Keratinocyte (primary cell): ENCODE measurements around the gene FAM120A. TPM values are rescaled to one million over a fixed set of nuclear protein-coding genes. Genes with fewer than 3 reads are reported as not detected.

Experiments
- DNase-seq: peaks from one replicate; pipeline ENCODE4 v3.0.0-alpha.2; 2011; ENCODE audit warnings: low read depth, missing footprints, low spot score
- FAIRE-seq: peaks from 2 replicates; lab custom pipeline; 2011; peaks lifted over from hg19 to GRCh38; lab: Jason Lieb, UNC
- H2AFZ ChIP-seq: 2 replicates; pipeline ENCODE4 v1.6.0; 2012; ENCODE audit warnings: low read length, control low read depth, inconsistent platforms; ENCODE audit not compliant: control insufficient read depth
- H3K27ac ChIP-seq: 2 replicates; pipeline ENCODE4 v1.5.1; 2011; ENCODE audit warnings: low read length; ENCODE audit not compliant: control insufficient read depth, insufficient read depth
- H3K27me3 ChIP-seq: 3 replicates; pipeline ENCODE4 v1.6.0; 2011; ENCODE audit warnings: low read length; ENCODE audit not compliant: control insufficient read depth, insufficient read depth; ENCODE audit errors: extremely low read depth
- H3K36me3 ChIP-seq, 2 experiments: 2 replicates in 1 of 2; 3 replicates in 1 of 2; pipeline ENCODE4 v1.5.1; 2011; ENCODE audit warnings: low read length in 2 of 2, mild to moderate bottlenecking in 1 of 2; ENCODE audit not compliant: control insufficient read depth in 2 of 2, insufficient read depth in 2 of 2; ENCODE audit errors: extremely low read depth in 1 of 2
- H3K4me1 ChIP-seq: 3 replicates; pipeline ENCODE4 v1.5.1; 2011; ENCODE audit warnings: low read length; ENCODE audit not compliant: control insufficient read depth, insufficient read depth; ENCODE audit errors: extremely low read depth
- H3K4me2 ChIP-seq: 3 replicates; pipeline ENCODE4 v1.6.0; 2011; ENCODE audit warnings: low read depth, low read length; ENCODE audit not compliant: control insufficient read depth, insufficient read depth; ENCODE audit errors: extremely low read depth
- H3K4me3 ChIP-seq, 3 experiments: fragments of 200-600 bp in 1 of 3; sonication (generic) in 1 of 3; 2 replicates in 2 of 3; 3 replicates in 1 of 3; pipeline ENCODE4 v1.5.1; 2011 to 2016; ENCODE audit warnings: low read length in 3 of 3, mild to moderate bottlenecking in 3 of 3, control low read depth in 2 of 3, inconsistent platforms in 1 of 3, low read depth in 1 of 3, mixed read lengths in 1 of 3, mixed run types in 1 of 3, moderate library complexity in 1 of 3; ENCODE audit not compliant: control insufficient read depth in 2 of 3, insufficient read depth in 2 of 3; ENCODE audit errors: extremely low read depth in 1 of 3
- H3K79me2 ChIP-seq: 2 replicates; pipeline ENCODE4 v1.6.0; 2012; ENCODE audit warnings: low read length; ENCODE audit not compliant: control insufficient read depth, insufficient read depth
- H3K9ac ChIP-seq: 3 replicates; pipeline ENCODE4 v1.6.0; 2011; ENCODE audit warnings: low read length; ENCODE audit not compliant: control insufficient read depth, insufficient read depth; ENCODE audit errors: extremely low read depth
- H3K9me1 ChIP-seq: 3 replicates; pipeline ENCODE4 v1.6.0; 2011; ENCODE audit warnings: low read length; ENCODE audit not compliant: control insufficient read depth, insufficient read depth; ENCODE audit errors: extremely low read depth
- H3K9me3 ChIP-seq: 2 replicates; pipeline ENCODE4 v1.5.1; 2012; ENCODE audit warnings: low read depth, low read length; ENCODE audit not compliant: control insufficient read depth
- H4K20me1 ChIP-seq: 3 replicates; pipeline ENCODE4 v1.6.0; 2011; ENCODE audit warnings: low read length; ENCODE audit not compliant: control insufficient read depth, insufficient read depth; ENCODE audit errors: extremely low read depth
- CTCF ChIP-seq, 3 experiments: IDR thresholded peaks in 1 of 3; conservative IDR thresholded peaks in 1 of 3; optimal IDR thresholded peaks in 1 of 3; 2 replicates in 2 of 3; 3 replicates in 1 of 3; pipeline versions ENCODE3 to v1.5.1; 2011; ENCODE audit warnings: low read length in 3 of 3, mild to moderate bottlenecking in 3 of 3, moderate library complexity in 2 of 3, control low read depth in 1 of 3, inconsistent platforms in 1 of 3; ENCODE audit not compliant: insufficient read depth in 2 of 3; ENCODE audit errors: extremely low read depth in 1 of 3
- EZH2 ChIP-seq: IDR thresholded peaks from one replicate; pipeline ENCODE4 v1.6.1; 2012; ENCODE audit warnings: inconsistent platforms, mild to moderate bottlenecking, low read length, moderate library complexity
- dilution Hi-C: fragments of 300-500 bp; cut with MboI; formaldehyde crosslinking; loops from one replicate; pipeline ENCODE4 v1.7.0; 2020; ENCODE audit warnings: low sequenced_read_pairs; ENCODE audit not compliant: extremely low pct_ligation_motif_present
- polyA plus RNA-seq, 5 experiments: library from polyadenylated mRNA; depleted of rRNA in 3 of 5; stranded (reverse) in 3 of 5; stranded (forward) in 1 of 5; unstranded in 1 of 5; fragments of >200 nt; gene quantifications; 1 replicate in 1 of 5; 2 replicates in 3 of 5; 3 replicates in 1 of 5; pipeline versions ENCODE4 v1.2.1 to v1.2.3, GENCODE V29; 2011 to 2012; ENCODE audit warnings: missing spikeins in 2 of 5, low read depth in 1 of 5, low replicate concordance in 1 of 5
- small RNA-seq, 3 experiments: library from RNA; depleted of rRNA; stranded (forward); fragments of <200 nt; gene quantifications; one replicate each; pipeline ENCODE3, GENCODE V24; 2012; ENCODE audit warnings: low read depth in 3 of 3, low replicate concordance in 1 of 3; ENCODE audit not compliant: insufficient read length in 3 of 3

The FAM120A gene
- polyA plus RNA-seq, 1 donor (not counting 4 experiments of a cell fraction or from before 2014, with no cell fraction given) = 79.2 TPM

DNA sequence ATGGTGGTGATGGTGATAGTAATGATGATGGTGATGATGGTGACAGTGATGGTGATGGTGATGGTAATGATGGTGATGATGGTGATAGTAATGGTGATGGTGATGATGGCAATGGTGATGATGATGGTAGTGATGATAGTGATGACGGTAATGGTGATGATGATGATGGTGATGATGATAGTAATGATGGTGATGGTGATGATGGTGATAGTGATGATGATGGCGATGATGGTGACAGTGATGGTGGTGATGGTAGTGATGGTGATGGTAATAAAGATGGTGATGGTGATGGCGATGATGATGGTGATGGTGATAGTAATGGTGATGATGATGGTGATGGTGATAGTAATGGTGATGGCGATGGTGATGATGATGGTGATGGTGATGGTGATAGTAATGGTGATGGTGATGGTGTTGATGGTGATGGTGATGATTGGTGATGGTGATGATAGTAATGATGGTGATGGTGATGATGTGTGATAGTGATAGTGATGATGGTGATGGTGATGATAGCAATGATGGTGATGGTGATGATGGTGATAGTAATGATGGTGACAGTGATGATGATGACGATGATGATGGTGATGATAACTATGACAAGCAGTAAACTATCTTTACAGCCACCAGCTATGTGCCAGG is 163.5 kb downstream of the FAM120A start:
- DNase-seq (no peak), FAIRE-seq (no peak)
- H3K9ac ChIP-seq = no peak overlapping the region
- no peak overlapping the region for H3K27ac ChIP-seq
- H3K79me2 ChIP-seq = peaks cover 41% of the 10 kb centered on the region
- H3K36me3 ChIP-seq = peaks cover 0 to 3% of the 10 kb centered on the region in 2 experiments
- peaks cover 11% of the 10 kb centered on the region for H3K4me1 ChIP-seq
- dilution Hi-C loops = no loop called here
- no peaks in the 10 kb centered on the region for H3K9me1 ChIP-seq
- TF ChIP-seq CTCF (optimal IDR thresholded peaks at IDR 0.05 in 1 of 3, IDR thresholded peaks at IDR 0.05 in 1 of 3, conservative IDR thresholded peaks at IDR 0.05 in 1 of 3; ENCODE audit: extremely low read depth in 1 of 3, insufficient read depth in 2 of 3, low read length in 3 of 3) = no peak
- TF ChIP-seq EZH2 = no peak
- no peak overlapping the region for H3K4me3 ChIP-seq
- H3K4me2 ChIP-seq = no peak overlapping the region
- H4K20me1 ChIP-seq = peaks cover 2% of the 10 kb centered on the region
- no peaks in the 10 kb centered on the region for H3K9me3 ChIP-seq
- no peak overlapping the region for H2AFZ ChIP-seq
- no peaks in the 10 kb centered on the region for H3K27me3 ChIP-seq

Small RNA genes within 50 kb of the gene (small RNA-seq; reads per million reads assigned to genes)
- 0 reads per million in 3 experiments for gene RF00019

Other genes starting within 250 kb of the FAM120A start
- gene FAM120AOS, start 1.9 kb downstream of the FAM120A start, polyA plus RNA-seq = 15.6 to 18.6 TPM (median 16.1 TPM) in 3 replicates
- 3.7 to 6.6 TPM (median 5.1 TPM) in 3 replicates for gene PHF2, start 124.9 kb downstream of the FAM120A start, polyA plus RNA-seq